Mucosa of rectum (tissue), 2 donors: ENCODE results near the gene PRICKLE1.

Experiments
- H3K27ac ChIP-seq, 2 donors: one replicate each; pipeline ENCODE4 v1.7.0; 2013; ENCODE audit warnings: inconsistent platforms in 2 of 2, low read depth in 2 of 2, low read length in 2 of 2
- H3K27me3 ChIP-seq, 2 donors: one replicate each; pipeline ENCODE4 v1.7.0; 2013; ENCODE audit warnings: low read length in 2 of 2; ENCODE audit not compliant: control insufficient read depth in 2 of 2, insufficient read depth in 2 of 2
- H3K36me3 ChIP-seq, 2 donors: one replicate each; pipeline ENCODE4 v1.7.0; 2013; ENCODE audit warnings: low read length in 2 of 2; ENCODE audit not compliant: control insufficient read depth in 2 of 2, insufficient read depth in 2 of 2
- H3K4me1 ChIP-seq, 2 donors: one replicate each; pipeline ENCODE4 v1.7.0; 2013; ENCODE audit warnings: low read length in 2 of 2, mild to moderate bottlenecking in 1 of 2; ENCODE audit not compliant: control insufficient read depth in 2 of 2, insufficient read depth in 2 of 2
- H3K4me3 ChIP-seq, 2 donors: one replicate each; pipeline ENCODE4 v1.7.0; 2013; ENCODE audit warnings: low read length in 2 of 2
- H3K9ac ChIP-seq, 2 donors: one replicate each; pipeline ENCODE4 v1.7.0; 2013; ENCODE audit warnings: low read length in 2 of 2, low read depth in 1 of 2, mild to moderate bottlenecking in 1 of 2
- H3K9me3 ChIP-seq, 2 donors: one replicate each; pipeline ENCODE4 v1.7.0; 2013; ENCODE audit warnings: low read length in 2 of 2; ENCODE audit not compliant: control insufficient read depth in 2 of 2
- donor health status: healthy.
- donor health status: Normal muscosa, but diverticular disease.

Gene PRICKLE1

DNA sequence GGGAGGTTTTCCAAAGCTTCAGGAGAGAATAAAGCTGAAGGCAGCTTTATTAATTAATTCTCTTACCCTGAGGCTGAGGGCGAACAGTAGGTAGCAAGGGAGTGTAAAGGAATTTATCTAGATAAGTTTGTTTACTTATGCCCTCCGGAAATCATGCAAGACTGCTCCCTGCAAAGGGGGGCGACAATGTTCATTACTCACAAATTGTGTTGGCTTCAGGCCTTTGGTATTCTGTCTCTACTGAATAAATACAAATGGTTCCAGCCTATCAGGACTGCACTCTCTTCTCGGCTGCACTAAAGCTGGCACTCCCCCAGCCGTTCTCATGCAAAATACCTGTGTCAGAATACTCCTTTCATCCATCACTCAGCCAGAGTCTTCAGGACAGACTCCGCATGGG is 142.8 kb downstream of the PRICKLE1 start:
- Histone ChIP-seq H3K27me3 (no peaks in the 10 kb centered on the region), H3K4me1 (no peaks in the 10 kb centered on the region), H3K9ac (no peak overlapping the region), H3K4me3 (no peak overlapping the region), H3K36me3 (peaks cover 6 to 21% of the 10 kb centered on the region in 2 donors), H3K9me3 (no peaks in the 10 kb centered on the region), H3K27ac (no peak overlapping the region)

DNA sequence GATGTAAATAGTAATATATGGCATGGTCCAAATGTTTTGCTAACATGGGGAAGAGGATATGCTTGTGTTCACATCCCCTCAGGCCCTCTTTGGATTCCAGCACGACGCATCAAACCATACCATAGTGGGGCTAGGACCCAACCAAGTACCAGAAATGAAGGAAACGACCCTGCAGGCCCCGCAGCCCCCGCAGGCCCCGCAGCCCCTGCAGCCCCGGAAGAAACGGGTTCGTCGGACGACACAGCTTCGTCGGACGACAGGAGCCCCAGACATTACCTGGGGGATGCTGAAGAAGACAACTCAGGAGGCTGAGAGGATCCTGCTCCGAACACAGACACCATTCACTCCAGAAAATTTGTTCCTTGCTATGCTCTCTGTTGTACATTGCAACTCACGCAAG is 143.7 kb downstream of the PRICKLE1 start:
- Histone ChIP-seq H3K36me3 (peaks cover 6 to 25% of the 10 kb centered on the region in 2 donors), H3K27ac (no peak overlapping the region), H3K4me3 (no peak overlapping the region), H3K4me1 (no peaks in the 10 kb centered on the region), H3K9ac (no peak overlapping the region), H3K9me3 (no peaks in the 10 kb centered on the region), H3K27me3 (no peaks in the 10 kb centered on the region)

DNA sequence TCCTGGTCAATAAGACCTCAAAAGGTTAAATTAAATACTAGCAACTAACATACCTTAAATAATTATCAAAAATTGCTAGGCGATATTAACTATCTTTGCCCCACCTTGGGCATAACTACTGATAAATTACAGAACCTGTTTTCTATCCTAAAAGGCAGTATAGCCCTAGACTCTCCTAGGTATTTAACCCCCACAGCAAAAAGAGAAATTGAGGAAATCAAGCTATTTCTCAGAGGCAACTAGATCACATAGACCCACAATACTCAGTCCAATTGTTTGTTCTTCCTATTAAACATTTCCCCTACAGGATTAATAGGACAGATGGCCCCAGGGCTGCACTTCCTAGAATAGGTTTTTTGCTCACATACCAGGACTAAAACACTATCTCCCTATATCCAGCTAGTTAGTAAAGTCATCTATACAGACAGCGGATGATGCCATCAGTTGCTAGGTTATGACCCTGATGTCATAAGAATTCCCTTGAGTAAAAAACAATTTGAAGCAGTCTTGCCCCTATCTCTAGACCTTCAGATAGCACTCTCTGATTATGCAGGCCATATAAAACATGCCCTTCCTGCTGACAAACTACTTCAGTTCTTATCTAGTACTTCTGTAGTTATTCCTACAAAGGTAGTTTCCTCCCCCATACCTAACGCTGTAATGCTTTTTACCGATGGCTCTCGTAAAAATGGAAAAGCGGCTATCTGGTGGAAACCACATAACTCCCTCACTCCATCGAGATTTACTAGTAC is 145.2 kb downstream of the PRICKLE1 start:
- Histone ChIP-seq H3K27ac (no peak overlapping the region), H3K4me3 (no peak overlapping the region), H3K4me1 (no peaks in the 10 kb centered on the region), H3K36me3 (peaks cover 6 to 25% of the 10 kb centered on the region in 2 donors), H3K9me3 (no peaks in the 10 kb centered on the region), H3K27me3 (no peaks in the 10 kb centered on the region), H3K9ac (no peak overlapping the region)

- Histone ChIP-seq H3K4me1 (no peaks in the 10 kb centered on the region), H3K27ac (no peak overlapping the region), H3K9ac (no peak overlapping the region), H3K4me3 (no peak overlapping the region), H3K9me3 (no peaks in the 10 kb centered on the region), H3K27me3 (no peaks in the 10 kb centered on the region), H3K36me3 (peaks cover 4 to 20% of the 10 kb centered on the region in 2 donors)
Measured at GRCh38 chr12:42442888-42443287, 146.7 kb downstream of the PRICKLE1 start.

- Histone ChIP-seq H3K4me1 (no peaks in the 10 kb centered on the region), H3K4me3 (no peak overlapping the region), H3K36me3 (peaks cover 4 to 20% of the 10 kb centered on the region in 2 donors), H3K9ac (no peak overlapping the region), H3K9me3 (no peaks in the 10 kb centered on the region), H3K27me3 (no peaks in the 10 kb centered on the region), H3K27ac (no peak overlapping the region)
Measured at GRCh38 chr12:42442311-42442759, 147.2 kb downstream of the PRICKLE1 start.

GRCh38 chr12:42440608-42441007 is 148.9 kb downstream of the PRICKLE1 start:
- Histone ChIP-seq H3K9me3 (no peaks in the 10 kb centered on the region), H3K4me3 (no peak overlapping the region), H3K9ac (no peak overlapping the region), H3K4me1 (no peaks in the 10 kb centered on the region), H3K27me3 (no peaks in the 10 kb centered on the region), H3K36me3 (peaks cover 4 to 16% of the 10 kb centered on the region in 2 donors), H3K27ac (no peak overlapping the region)

GRCh38 chr12:42432517-42433140 is 156.9 kb downstream of the PRICKLE1 start:
- Histone ChIP-seq H3K4me1 (no peaks in the 10 kb centered on the region), H3K27ac (no peak overlapping the region), H3K9ac (no peak overlapping the region), H3K9me3 (no peaks in the 10 kb centered on the region), H3K4me3 (no peak overlapping the region), H3K27me3 (no peaks in the 10 kb centered on the region), H3K36me3 (peaks cover 2 to 4% of the 10 kb centered on the region in 2 donors)

DNA sequence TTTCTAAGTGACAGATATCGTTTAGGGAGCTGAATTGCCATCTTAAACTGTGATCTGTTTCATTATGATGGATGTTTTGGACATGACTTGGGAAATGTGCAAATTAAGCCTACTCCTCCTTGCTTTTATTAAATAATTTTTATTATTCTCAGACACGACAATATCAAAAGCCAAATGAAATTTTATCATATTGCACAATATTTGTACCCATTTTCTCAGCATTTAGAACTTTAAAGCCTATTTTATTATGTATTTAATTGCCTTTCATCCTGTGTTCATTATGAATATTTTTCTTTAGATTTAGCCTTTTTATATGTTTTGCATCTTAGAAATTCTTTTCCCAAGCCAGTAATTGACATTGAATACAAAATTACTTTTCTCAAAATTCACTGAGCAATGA is 160.7 kb downstream of the PRICKLE1 start:
- Histone ChIP-seq H3K9me3 (no peaks in the 10 kb centered on the region), H3K4me3 (no peak overlapping the region), H3K27ac (no peak overlapping the region), H3K4me1 (no peaks in the 10 kb centered on the region), H3K27me3 (no peaks in the 10 kb centered on the region), H3K9ac (no peak overlapping the region), H3K36me3 (peaks cover 2 to 4% of the 10 kb centered on the region in 2 donors)

DNA sequence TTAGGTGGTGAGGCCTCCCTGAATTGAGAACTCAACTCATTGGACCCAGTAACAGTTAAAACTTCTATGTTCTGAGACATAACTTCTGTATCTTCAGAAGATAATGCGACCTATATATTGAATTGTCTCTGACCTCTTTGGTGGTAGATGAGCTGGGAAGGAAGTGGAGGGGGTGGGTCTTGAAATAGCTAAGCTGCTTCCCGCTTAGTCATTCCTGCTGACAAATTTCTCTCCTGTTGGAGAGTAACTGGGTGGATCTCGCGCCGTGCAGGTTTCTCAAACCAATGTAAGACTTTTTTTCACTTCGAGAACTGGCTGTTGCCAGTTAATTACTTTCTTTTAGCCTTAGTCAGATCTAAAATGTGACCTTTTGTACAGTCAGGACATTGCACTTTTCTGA is 162.8 kb downstream of the PRICKLE1 start:
- no peaks in the 10 kb centered on the region for H3K4me1 ChIP-seq

GRCh38 chr12:42422785-42423184 is 166.8 kb downstream of the PRICKLE1 start:
- H3K9ac ChIP-seq, result no peak overlapping the region
- no peak overlapping the region for H3K27ac ChIP-seq
- H3K36me3 ChIP-seq, result no peaks in the 10 kb centered on the region
- no peaks in the 10 kb centered on the region for H3K9me3 ChIP-seq
- no peaks in the 10 kb centered on the region for H3K4me1 ChIP-seq
- no peak overlapping the region for H3K4me3 ChIP-seq
- no peaks in the 10 kb centered on the region for H3K27me3 ChIP-seq

More for the DNA sequence above, 162.8 kb downstream of the PRICKLE1 start:
- Histone ChIP-seq H3K36me3 (no peaks in the 10 kb centered on the region), H3K9ac (no peak overlapping the region), H3K27ac (no peak overlapping the region), H3K4me3 (no peak overlapping the region), H3K9me3 (no peaks in the 10 kb centered on the region), H3K27me3 (no peaks in the 10 kb centered on the region)
